Measurements from ENCODE around the gene TRIO. TPM values are rescaled to one million over a fixed set of nuclear protein-coding genes. Genes with fewer than 3 reads are reported as not detected.

TRIO gene
- polyA plus RNA-seq, 1 of the 3 experiments (the other 2 are of a cell fraction), result 229 TPM

DNA sequence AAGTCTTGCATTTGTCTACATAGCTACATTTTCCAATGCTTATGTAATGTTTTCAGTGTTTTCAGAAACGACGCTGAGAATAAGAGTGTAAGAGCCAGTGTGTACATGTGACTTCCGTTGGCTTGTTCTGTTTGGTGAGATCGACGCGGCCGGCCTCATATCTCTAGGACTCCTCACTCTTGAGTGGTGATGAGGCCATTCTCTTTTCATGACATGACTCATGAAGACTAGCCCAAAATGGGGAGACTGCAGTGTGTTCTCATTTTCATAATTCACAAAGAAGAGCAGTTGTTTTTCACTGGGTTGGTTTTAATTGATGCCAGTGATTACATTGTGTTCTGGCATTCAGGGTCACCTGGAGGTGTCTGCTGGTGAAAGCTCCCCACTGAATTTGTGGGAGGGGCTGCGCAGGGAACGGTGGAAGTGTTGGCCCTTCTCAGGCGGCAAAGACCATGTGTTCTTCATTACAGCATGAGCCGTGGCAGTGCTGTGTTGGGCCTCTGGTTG lies 306.9 kb downstream of the TRIO start (continued):
- TF ChIP-seq EZH2phosphoT487 (IDR thresholded peaks at IDR 0.05; ENCODE audit: borderline replicate concordance, low read depth) (no peak), GABPA (IDR thresholded peaks at IDR 0.05; ENCODE audit: low read depth) (no peak), SMC3 (IDR thresholded peaks at IDR 0.05; ENCODE audit: low read depth, low read length) (no peak), TCF12 (IDR thresholded peaks at IDR 0.05) (peak; percentile 79)
- TF ChIP-seq, protein P1, sequence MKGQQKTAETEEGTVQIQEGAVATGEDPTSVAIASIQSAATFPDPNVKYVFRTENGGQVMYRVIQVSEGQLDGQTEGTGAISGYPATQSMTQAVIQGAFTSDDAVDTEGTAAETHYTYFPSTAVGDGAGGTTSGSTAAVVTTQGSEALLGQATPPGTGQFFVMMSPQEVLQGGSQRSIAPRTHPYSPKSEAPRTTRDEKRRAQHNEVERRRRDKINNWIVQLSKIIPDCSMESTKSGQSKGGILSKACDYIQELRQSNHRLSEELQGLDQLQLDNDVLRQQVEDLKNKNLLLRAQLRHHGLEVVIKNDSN (IDR thresholded peaks at IDR 0.05; ENCODE audit: borderline replicate concordance, low read depth), result peak; percentile 62; the same call in 1 of the 2 replicates

DNA sequence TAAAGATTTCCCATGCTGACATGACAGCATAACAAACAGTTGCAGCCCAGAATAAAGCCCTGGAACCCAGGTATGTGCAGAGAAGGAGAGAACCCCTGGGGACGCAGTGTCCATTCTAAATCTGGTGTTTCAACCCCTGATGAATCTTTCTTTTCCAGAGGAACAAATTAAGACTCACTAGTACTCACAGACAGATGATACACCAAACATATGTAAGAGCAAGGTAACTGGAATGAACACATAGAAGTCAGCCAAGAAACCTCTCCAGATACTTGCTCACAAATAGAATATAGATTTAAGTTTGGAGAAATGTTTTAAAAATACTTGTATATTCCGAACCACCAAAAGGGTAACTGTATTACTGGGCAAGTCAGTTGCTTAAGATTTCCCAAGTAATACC lies 307.6 kb downstream of the TRIO start:
- H3K9me3 ChIP-seq, result no peaks in the 10 kb centered on the region
- POLR2A ChIA-PET, result no interaction called here
- peaks cover 49 to 55% of the 10 kb centered on the region in 2 experiments for H3K36me3 ChIP-seq (replicated peaks in 1 of 2; ENCODE audit: control insufficient read depth in 1 of 2, insufficient read depth in 2 of 2, low read length in 1 of 2)

More for the DNA sequence above, 307.6 kb downstream of the TRIO start:
- 88% methylated on average over 2 of the region's 2 CpGs for WGBS (ENCODE audit: low lambda C conversion rate)
- H2AFZ ChIP-seq (ENCODE audit: low read depth), result no peak overlapping the region
- no peaks in the 10 kb centered on the region for H3K27me3 ChIP-seq (ENCODE audit: insufficient read depth)
- TF ChIP-seq JUND (IDR thresholded peaks at IDR 0.05) (no peak), FOSL2 (IDR thresholded peaks at IDR 0.05; ENCODE audit: borderline replicate concordance, low read depth) (no peak), SMC3 (IDR thresholded peaks at IDR 0.05; ENCODE audit: low read depth, low read length) (no peak), SIN3A (IDR thresholded peaks at IDR 0.05; ENCODE audit: borderline replicate concordance, low read depth, low read length) (no peak), GATA2 (CRISPR knock-in tag; IDR thresholded peaks at IDR 0.05) (no peak), MXI1 (IDR thresholded peaks at IDR 0.05; ENCODE audit: low read depth, low read length) (no peak), RFX5 (IDR thresholded peaks at IDR 0.05; ENCODE audit: low read length) (no peak)
- TF ChIP-seq, protein P2, sequence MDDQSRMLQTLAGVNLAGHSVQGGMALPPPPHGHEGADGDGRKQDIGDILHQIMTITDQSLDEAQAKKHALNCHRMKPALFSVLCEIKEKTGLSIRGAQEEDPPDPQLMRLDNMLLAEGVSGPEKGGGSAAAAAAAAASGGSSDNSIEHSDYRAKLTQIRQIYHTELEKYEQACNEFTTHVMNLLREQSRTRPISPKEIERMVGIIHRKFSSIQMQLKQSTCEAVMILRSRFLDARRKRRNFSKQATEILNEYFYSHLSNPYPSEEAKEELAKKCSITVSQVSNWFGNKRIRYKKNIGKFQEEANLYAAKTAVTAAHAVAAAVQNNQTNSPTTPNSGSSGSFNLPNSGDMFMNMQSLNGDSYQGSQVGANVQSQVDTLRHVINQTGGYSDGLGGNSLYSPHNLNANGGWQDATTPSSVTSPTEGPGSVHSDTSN (IDR thresholded peaks at IDR 0.05), result no peak
- TF ChIP-seq, protein P3, sequence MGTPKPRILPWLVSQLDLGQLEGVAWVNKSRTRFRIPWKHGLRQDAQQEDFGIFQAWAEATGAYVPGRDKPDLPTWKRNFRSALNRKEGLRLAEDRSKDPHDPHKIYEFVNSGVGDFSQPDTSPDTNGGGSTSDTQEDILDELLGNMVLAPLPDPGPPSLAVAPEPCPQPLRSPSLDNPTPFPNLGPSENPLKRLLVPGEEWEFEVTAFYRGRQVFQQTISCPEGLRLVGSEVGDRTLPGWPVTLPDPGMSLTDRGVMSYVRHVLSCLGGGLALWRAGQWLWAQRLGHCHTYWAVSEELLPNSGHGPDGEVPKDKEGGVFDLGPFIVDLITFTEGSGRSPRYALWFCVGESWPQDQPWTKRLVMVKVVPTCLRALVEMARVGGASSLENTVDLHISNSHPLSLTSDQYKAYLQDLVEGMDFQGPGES (IDR thresholded peaks at IDR 0.05; ENCODE audit: low read depth, low read length), result no peak
- TF ChIP-seq, protein P4, sequence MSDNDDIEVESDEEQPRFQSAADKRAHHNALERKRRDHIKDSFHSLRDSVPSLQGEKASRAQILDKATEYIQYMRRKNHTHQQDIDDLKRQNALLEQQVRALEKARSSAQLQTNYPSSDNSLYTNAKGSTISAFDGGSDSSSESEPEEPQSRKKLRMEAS (IDR thresholded peaks at IDR 0.05; ENCODE audit: low read depth), result no peak
- TF ChIP-seq, protein P5, sequence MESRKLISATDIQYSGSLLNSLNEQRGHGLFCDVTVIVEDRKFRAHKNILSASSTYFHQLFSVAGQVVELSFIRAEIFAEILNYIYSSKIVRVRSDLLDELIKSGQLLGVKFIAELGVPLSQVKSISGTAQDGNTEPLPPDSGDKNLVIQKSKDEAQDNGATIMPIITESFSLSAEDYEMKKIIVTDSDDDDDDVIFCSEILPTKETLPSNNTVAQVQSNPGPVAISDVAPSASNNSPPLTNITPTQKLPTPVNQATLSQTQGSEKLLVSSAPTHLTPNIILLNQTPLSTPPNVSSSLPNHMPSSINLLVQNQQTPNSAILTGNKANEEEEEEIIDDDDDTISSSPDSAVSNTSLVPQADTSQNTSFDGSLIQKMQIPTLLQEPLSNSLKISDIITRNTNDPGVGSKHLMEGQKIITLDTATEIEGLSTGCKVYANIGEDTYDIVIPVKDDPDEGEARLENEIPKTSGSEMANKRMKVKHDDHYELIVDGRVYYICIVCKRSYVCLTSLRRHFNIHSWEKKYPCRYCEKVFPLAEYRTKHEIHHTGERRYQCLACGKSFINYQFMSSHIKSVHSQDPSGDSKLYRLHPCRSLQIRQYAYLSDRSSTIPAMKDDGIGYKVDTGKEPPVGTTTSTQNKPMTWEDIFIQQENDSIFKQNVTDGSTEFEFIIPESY (IDR thresholded peaks at IDR 0.05; ENCODE audit: borderline replicate concordance, low read depth), result no peak
- H3K27ac ChIP-seq (ENCODE audit: low read depth in 2 of 2, low read length in 1 of 2), result peak overlapping the region; percentile 98 to 100
- H3K9me2 ChIP-seq, result no peaks in the 10 kb centered on the region
- peaks cover 32% of the 10 kb centered on the region for H4K20me1 ChIP-seq (ENCODE audit: insufficient read depth)
- H3K4me2 ChIP-seq, result peak overlapping the region; percentile 58
- H3K4me1 ChIP-seq (ENCODE audit: control insufficient read depth in 1 of 2, insufficient read depth in 2 of 2, low read depth in 1 of 2, low read length in 1 of 2), result peaks cover 76 to 86% of the 10 kb centered on the region in 2 experiments
- H3K9ac ChIP-seq, result peak overlapping the region; percentile 80
- peaks cover 70% of the 10 kb centered on the region for H3F3A ChIP-seq (replicated peaks; ENCODE audit: insufficient read depth)
- no peak overlapping the region for H3K4me3 ChIP-seq (ENCODE audit: low read depth in 2 of 2, low read length in 1 of 2)
- peaks cover 93% of the 10 kb centered on the region for H3K79me2 ChIP-seq (ENCODE audit: insufficient read depth)
- CTCF ChIA-PET, result interaction anchor here (1.1 to 1.7 kb wide), 3 partner anchors 10 to 198 kb away, joined by 4 to 7 read pairs (median 4); no protein-coding TSS in a partner anchor
- DNase-seq, result no peak
